Neural cell (in vitro differentiated cells): ENCODE results near the gene CLTCL1.

Experiments used
- CTCF ChIP-seq: fragments of 450-650 bp; IDR thresholded peaks from 2 replicates; pipeline ENCODE4 v1.5.1; 2014; ENCODE audit warnings: antibody characterized with exemption, mild to moderate bottlenecking, moderate library complexity; ENCODE audit not compliant: poor library complexity, severe bottlenecking
- EP300 ChIP-seq: fragments of 450-650 bp; conservative IDR thresholded peaks from 2 replicates; pipeline ENCODE4 v1.6.1; 2014; ENCODE audit warnings: antibody characterized with exemption, mild to moderate bottlenecking, moderate library complexity; ENCODE audit not compliant: poor library complexity, severe bottlenecking
- EZH2 ChIP-seq: fragments of 200-600, 300-800 bp; shearing (Covaris generic), sonication (generic); IDR thresholded peaks from 2 replicates; pipeline ENCODE4 v1.6.1; 2014; ENCODE audit warnings: antibody characterized with exemption, low read length, borderline replicate concordance, mild to moderate bottlenecking; ENCODE audit not compliant: insufficient read depth, poor library complexity, severe bottlenecking
- MXI1 ChIP-seq: fragments of 450-650 bp; conservative IDR thresholded peaks from 2 replicates; pipeline ENCODE4 v1.6.1; 2014; ENCODE audit warnings: antibody characterized with exemption, mild to moderate bottlenecking; ENCODE audit not compliant: poor library complexity, severe bottlenecking
- POLR2AphosphoS5 ChIP-seq: IDR thresholded peaks from 2 replicates; pipeline ENCODE4 v1.6.1; 2012
- RAD21 ChIP-seq: fragments of 450-650 bp; conservative IDR thresholded peaks from 2 replicates; pipeline ENCODE4 v1.6.1; 2014; ENCODE audit warnings: antibody characterized with exemption, mild to moderate bottlenecking, moderate library complexity
- REST ChIP-seq: IDR thresholded peaks from 2 replicates; pipeline ENCODE4 v1.6.1; 2012; ENCODE audit warnings: borderline replicate concordance
- SMC3 ChIP-seq: fragments of 450-650 bp; conservative IDR thresholded peaks from 2 replicates; pipeline ENCODE4 v1.6.1; 2014; ENCODE audit warnings: antibody characterized with exemption, mild to moderate bottlenecking, moderate library complexity; ENCODE audit not compliant: poor library complexity
- TAF1 ChIP-seq: IDR thresholded peaks from 2 replicates; pipeline ENCODE4 v1.6.1; 2012; ENCODE audit warnings: low read depth

- TF ChIP-seq RAD21 (no peak), EZH2 (no peak), CTCF (no peak), EP300 (no peak), TAF1 (no peak), POLR2AphosphoS5 (no peak), SMC3 (no peak), MXI1 (no peak), REST (no peak)
Observed at GRCh38 chr22:19258371-19258770, 33.1 kb downstream of the CLTCL1 start.
